SU-DHL-6 (cell line): ENCODE data around the gene CDNF.

Experiments
- EZH2phosphoT487 ChIP-seq: fragments of 200-600 bp; sonication (generic), shearing (Covaris generic); conservative IDR thresholded peaks from 2 replicates; pipeline ENCODE4 v1.6.1; 2018; ENCODE audit warnings: mild to moderate bottlenecking, antibody characterized with exemption, low read length, moderate library complexity, mixed read lengths
- TF ChIP-seq, protein P1 (sequence below): fragments of 200-600 bp; sonication (generic); IDR thresholded peaks from one replicate; pipeline ENCODE4 v1.5.1; 2017; ENCODE audit warnings: antibody characterized with exemption, mild to moderate bottlenecking, low read length, moderate library complexity; ENCODE audit not compliant: insufficient read depth, poor library complexity, severe bottlenecking

GRCh38 chr10:14779001-14779651 is 58.7 kb downstream of the CDNF start:
- TF ChIP-seq, protein P1, sequence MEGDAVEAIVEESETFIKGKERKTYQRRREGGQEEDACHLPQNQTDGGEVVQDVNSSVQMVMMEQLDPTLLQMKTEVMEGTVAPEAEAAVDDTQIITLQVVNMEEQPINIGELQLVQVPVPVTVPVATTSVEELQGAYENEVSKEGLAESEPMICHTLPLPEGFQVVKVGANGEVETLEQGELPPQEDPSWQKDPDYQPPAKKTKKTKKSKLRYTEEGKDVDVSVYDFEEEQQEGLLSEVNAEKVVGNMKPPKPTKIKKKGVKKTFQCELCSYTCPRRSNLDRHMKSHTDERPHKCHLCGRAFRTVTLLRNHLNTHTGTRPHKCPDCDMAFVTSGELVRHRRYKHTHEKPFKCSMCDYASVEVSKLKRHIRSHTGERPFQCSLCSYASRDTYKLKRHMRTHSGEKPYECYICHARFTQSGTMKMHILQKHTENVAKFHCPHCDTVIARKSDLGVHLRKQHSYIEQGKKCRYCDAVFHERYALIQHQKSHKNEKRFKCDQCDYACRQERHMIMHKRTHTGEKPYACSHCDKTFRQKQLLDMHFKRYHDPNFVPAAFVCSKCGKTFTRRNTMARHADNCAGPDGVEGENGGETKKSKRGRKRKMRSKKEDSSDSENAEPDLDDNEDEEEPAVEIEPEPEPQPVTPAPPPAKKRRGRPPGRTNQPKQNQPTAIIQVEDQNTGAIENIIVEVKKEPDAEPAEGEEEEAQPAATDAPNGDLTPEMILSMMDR: no peak
- no peak for TF ChIP-seq EZH2phosphoT487
